K562 (cell line): ENCODE measurements around the gene PHTF2. TPM values are rescaled to one million over a fixed set of nuclear protein-coding genes. Genes with fewer than 3 reads are reported as not detected.

ENCODE experiments used
- ARID1B ChIP-seq: fragments of 450-650 bp; IDR thresholded peaks from 2 replicates; pipeline ENCODE4 v1.6.1; 2016; ENCODE audit warnings: antibody characterized with exemption, mild to moderate bottlenecking, inconsistent platforms
- NCOR1 ChIP-seq: fragments of 450-650 bp; IDR thresholded peaks from 2 replicates; pipeline ENCODE4 v1.6.1; 2016; ENCODE audit warnings: mild to moderate bottlenecking, moderate library complexity
- TEAD4 ChIP-seq, 2 experiments: sonication (generic) in 1 of 2; formaldehyde crosslinking in 1 of 2; IDR thresholded peaks; 2 replicates each; pipeline versions ENCODE4 v1.6.1 to v1.8.0; 2012 to 2022; ENCODE audit warnings: borderline replicate concordance in 1 of 2, inconsistent platforms in 1 of 2, low read length in 1 of 2, mild to moderate bottlenecking in 1 of 2, missing genetic modification reagents in 1 of 2
- TOE1 ChIP-seq, 2 experiments: fragments of 450-650 bp in 1 of 2; sonication (generic) in 1 of 2; formaldehyde crosslinking in 1 of 2; IDR thresholded peaks; 2 replicates each; pipeline versions ENCODE4 v1.7.1 to v1.8.0; 2016 to 2022; ENCODE audit warnings: borderline replicate concordance in 2 of 2, mild to moderate bottlenecking in 2 of 2, antibody characterized with exemption in 1 of 2, inconsistent platforms in 1 of 2, low read depth in 1 of 2, missing genetic modification reagents in 1 of 2, moderate library complexity in 1 of 2
- ZNF384 ChIP-seq: IDR thresholded peaks from 2 replicates; pipeline ENCODE4 v1.6.1; 2012; ENCODE audit warnings: low read depth, low read length, improper control_type of control experiment
- polyA plus RNA-seq, 8 experiments: library from polyadenylated mRNA; depleted of rRNA in 4 of 8; stranded (reverse) in 5 of 8; unstranded in 3 of 8; fragments of >200 nt; fragmentation: Nextera tagmentation in 2 of 8; fragmentation: Illumina TruSeq in 1 of 8; extraction: Ambion mirVana in 2 of 8; extraction: Trizol in 1 of 8; gene quantifications; 2 replicates each; pipeline versions ENCODE4 v1.2.1 to v1.2.3, GENCODE V29; 2011 to 2014; ENCODE audit warnings: inconsistent platforms in 1 of 8, missing spikeins in 1 of 8
- total RNA-seq, 7 experiments: library from RNA; depleted of rRNA in 6 of 7; stranded (reverse); fragments of >200 nt in 6 of 7; fragmentation: Illumina TruSeq in 2 of 7; extraction: Trizol in 2 of 7; gene quantifications; 2 replicates each; pipeline versions ENCODE4 v1.2.1 to v1.2.3, GENCODE V29; 2011 to 2021; ENCODE audit warnings: low replicate concordance in 1 of 7
- TF ChIP-seq, protein P1 (sequence below): fragments of 450-650 bp; IDR thresholded peaks from 2 replicates; pipeline ENCODE4 v1.6.1; 2016; ENCODE audit warnings: mild to moderate bottlenecking, moderate library complexity
- TF ChIP-seq, protein P2 (sequence below), 2 experiments: IDR thresholded peaks; 2 replicates each; pipeline ENCODE4 v1.6.1; 2011; ENCODE audit warnings: borderline replicate concordance in 1 of 2, control low read depth in 1 of 2, low read depth in 1 of 2, low read length in 1 of 2, mild to moderate bottlenecking in 1 of 2, mixed read lengths in 1 of 2, moderate library complexity in 1 of 2; ENCODE audit not compliant: insufficient read depth in 1 of 2, insufficient read length in 1 of 2, poor library complexity in 1 of 2, severe bottlenecking in 1 of 2; ENCODE audit errors: extremely low read depth in 1 of 2
- TF ChIP-seq, protein P3 (sequence below), 2 experiments: fragments of 450-650 bp; conservative IDR thresholded peaks; 2 replicates each; pipeline ENCODE4 v1.6.1; 2017; ENCODE audit warnings: mild to moderate bottlenecking in 2 of 2, moderate library complexity in 2 of 2

Gene PHTF2
- total and polyA plus RNA-seq, 9 of the 15 experiments (the other 6 are each of a cell fraction or from before 2014, with no cell fraction given) = 17.9 to 43.6 (median 25.4) TPM

GRCh38 chr7:77830649-77831355 lies 32.2 kb downstream of the PHTF2 start (continued):
- TF ChIP-seq TEAD4 (IDR thresholded peaks at IDR 0.05; ENCODE audit: low read length) = peak; percentile 43; the same call in 1 of the 2 replicates
- TF ChIP-seq TEAD4 (CRISPR knock-in tag; IDR thresholded peaks at IDR 0.05; ENCODE audit: borderline replicate concordance) = no peak
- TF ChIP-seq, protein P1, sequence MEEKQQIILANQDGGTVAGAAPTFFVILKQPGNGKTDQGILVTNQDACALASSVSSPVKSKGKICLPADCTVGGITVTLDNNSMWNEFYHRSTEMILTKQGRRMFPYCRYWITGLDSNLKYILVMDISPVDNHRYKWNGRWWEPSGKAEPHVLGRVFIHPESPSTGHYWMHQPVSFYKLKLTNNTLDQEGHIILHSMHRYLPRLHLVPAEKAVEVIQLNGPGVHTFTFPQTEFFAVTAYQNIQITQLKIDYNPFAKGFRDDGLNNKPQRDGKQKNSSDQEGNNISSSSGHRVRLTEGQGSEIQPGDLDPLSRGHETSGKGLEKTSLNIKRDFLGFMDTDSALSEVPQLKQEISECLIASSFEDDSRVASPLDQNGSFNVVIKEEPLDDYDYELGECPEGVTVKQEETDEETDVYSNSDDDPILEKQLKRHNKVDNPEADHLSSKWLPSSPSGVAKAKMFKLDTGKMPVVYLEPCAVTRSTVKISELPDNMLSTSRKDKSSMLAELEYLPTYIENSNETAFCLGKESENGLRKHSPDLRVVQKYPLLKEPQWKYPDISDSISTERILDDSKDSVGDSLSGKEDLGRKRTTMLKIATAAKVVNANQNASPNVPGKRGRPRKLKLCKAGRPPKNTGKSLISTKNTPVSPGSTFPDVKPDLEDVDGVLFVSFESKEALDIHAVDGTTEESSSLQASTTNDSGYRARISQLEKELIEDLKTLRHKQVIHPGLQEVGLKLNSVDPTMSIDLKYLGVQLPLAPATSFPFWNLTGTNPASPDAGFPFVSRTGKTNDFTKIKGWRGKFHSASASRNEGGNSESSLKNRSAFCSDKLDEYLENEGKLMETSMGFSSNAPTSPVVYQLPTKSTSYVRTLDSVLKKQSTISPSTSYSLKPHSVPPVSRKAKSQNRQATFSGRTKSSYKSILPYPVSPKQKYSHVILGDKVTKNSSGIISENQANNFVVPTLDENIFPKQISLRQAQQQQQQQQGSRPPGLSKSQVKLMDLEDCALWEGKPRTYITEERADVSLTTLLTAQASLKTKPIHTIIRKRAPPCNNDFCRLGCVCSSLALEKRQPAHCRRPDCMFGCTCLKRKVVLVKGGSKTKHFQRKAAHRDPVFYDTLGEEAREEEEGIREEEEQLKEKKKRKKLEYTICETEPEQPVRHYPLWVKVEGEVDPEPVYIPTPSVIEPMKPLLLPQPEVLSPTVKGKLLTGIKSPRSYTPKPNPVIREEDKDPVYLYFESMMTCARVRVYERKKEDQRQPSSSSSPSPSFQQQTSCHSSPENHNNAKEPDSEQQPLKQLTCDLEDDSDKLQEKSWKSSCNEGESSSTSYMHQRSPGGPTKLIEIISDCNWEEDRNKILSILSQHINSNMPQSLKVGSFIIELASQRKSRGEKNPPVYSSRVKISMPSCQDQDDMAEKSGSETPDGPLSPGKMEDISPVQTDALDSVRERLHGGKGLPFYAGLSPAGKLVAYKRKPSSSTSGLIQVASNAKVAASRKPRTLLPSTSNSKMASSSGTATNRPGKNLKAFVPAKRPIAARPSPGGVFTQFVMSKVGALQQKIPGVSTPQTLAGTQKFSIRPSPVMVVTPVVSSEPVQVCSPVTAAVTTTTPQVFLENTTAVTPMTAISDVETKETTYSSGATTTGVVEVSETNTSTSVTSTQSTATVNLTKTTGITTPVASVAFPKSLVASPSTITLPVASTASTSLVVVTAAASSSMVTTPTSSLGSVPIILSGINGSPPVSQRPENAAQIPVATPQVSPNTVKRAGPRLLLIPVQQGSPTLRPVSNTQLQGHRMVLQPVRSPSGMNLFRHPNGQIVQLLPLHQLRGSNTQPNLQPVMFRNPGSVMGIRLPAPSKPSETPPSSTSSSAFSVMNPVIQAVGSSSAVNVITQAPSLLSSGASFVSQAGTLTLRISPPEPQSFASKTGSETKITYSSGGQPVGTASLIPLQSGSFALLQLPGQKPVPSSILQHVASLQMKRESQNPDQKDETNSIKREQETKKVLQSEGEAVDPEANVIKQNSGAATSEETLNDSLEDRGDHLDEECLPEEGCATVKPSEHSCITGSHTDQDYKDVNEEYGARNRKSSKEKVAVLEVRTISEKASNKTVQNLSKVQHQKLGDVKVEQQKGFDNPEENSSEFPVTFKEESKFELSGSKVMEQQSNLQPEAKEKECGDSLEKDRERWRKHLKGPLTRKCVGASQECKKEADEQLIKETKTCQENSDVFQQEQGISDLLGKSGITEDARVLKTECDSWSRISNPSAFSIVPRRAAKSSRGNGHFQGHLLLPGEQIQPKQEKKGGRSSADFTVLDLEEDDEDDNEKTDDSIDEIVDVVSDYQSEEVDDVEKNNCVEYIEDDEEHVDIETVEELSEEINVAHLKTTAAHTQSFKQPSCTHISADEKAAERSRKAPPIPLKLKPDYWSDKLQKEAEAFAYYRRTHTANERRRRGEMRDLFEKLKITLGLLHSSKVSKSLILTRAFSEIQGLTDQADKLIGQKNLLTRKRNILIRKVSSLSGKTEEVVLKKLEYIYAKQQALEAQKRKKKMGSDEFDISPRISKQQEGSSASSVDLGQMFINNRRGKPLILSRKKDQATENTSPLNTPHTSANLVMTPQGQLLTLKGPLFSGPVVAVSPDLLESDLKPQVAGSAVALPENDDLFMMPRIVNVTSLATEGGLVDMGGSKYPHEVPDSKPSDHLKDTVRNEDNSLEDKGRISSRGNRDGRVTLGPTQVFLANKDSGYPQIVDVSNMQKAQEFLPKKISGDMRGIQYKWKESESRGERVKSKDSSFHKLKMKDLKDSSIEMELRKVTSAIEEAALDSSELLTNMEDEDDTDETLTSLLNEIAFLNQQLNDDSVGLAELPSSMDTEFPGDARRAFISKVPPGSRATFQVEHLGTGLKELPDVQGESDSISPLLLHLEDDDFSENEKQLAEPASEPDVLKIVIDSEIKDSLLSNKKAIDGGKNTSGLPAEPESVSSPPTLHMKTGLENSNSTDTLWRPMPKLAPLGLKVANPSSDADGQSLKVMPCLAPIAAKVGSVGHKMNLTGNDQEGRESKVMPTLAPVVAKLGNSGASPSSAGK = peak; percentile 65
- peak; percentile 16; the same call in 1 of the 2 replicates for TF ChIP-seq TOE1 (IDR thresholded peaks at IDR 0.05; ENCODE audit: borderline replicate concordance)
- no peak for TF ChIP-seq TOE1 (CRISPR knock-in tag; IDR thresholded peaks at IDR 0.05; ENCODE audit: borderline replicate concordance, low read depth)
- TF ChIP-seq, protein P2, sequence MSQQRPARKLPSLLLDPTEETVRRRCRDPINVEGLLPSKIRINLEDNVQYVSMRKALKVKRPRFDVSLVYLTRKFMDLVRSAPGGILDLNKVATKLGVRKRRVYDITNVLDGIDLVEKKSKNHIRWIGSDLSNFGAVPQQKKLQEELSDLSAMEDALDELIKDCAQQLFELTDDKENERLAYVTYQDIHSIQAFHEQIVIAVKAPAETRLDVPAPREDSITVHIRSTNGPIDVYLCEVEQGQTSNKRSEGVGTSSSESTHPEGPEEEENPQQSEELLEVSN (IDR thresholded peaks at IDR 0.05; ENCODE audit: borderline replicate concordance in 1 of 2, extremely low read depth in 1 of 2, insufficient read depth in 1 of 2, insufficient read length in 1 of 2, low read depth in 1 of 2, low read length in 1 of 2, poor library complexity in 1 of 2, severe bottlenecking in 1 of 2) = peak in 1 of 2 experiments; percentile 16
- TF ChIP-seq, protein P3, sequence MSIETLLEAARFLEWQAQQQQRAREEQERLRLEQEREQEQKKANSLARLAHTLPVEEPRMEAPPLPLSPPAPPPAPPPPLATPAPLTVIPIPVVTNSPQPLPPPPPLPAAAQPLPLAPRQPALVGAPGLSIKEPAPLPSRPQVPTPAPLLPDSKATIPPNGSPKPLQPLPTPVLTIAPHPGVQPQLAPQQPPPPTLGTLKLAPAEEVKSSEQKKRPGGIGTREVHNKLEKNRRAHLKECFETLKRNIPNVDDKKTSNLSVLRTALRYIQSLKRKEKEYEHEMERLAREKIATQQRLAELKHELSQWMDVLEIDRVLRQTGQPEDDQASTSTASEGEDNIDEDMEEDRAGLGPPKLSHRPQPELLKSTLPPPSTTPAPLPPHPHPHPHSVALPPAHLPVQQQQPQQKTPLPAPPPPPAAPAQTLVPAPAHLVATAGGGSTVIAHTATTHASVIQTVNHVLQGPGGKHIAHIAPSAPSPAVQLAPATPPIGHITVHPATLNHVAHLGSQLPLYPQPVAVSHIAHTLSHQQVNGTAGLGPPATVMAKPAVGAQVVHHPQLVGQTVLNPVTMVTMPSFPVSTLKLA (conservative IDR thresholded peaks at IDR 0.05) = peak; percentile 47 to 54
- TF ChIP-seq ARID1B = peak; percentile 40; the same call in 1 of the 2 replicates
- 0 out of 2 replicates have a peak, but pooled peaks have one; percentile 22 for TF ChIP-seq NCOR1
- 0 out of 2 replicates have a peak, but pooled peaks have one; percentile 53 for TF ChIP-seq ZNF384
